ENCODE data around the gene BABAM2.
"Not testable (repeated sequence)": the region's sequence is repeated elsewhere in the genome, so short reads cannot be mapped to it uniquely, and the experiment has no call there.

Gene BABAM2

DNA sequence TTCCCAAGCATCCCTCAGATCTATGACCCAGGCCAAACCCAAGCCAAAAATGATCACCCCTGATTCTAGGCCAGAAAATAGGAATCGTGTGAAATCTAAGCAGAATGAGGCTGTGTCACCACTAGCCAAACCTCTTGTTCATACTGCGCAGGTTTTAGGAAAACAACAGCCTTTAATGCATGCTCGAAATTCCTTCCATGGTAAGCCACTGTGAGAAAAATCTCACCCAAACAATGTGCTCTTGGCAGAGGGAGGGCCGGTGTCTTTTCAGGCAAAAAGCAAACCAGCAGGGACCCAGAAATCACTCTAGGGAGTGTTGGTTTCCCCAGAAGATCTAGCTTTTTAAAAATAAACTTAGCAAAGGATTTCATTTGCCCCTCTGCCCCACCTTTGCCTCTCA lies 430.9 kb downstream of the BABAM2 start:
- DNase-seq, result no peak

DNA sequence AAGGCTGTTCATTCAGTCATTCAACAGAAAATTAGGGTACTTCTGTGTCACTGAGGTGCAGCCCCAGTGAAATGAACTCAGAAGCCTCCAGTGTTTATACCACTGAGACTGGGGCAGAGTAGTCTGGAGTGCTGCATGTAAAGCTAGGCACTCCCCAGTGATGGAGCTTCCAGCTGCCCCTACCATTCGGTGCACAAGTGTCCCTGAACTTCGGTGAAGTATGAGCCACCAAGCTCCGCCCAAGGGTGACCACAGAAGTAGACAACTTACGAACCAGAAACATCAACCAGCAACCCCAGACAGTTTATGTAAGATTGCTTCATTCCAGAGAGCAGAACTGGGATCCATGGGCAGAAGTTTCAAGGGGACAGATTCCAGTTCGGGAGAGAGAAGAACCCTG lies 431.5 kb downstream of the BABAM2 start:
- no peak for DNase-seq

DNA sequence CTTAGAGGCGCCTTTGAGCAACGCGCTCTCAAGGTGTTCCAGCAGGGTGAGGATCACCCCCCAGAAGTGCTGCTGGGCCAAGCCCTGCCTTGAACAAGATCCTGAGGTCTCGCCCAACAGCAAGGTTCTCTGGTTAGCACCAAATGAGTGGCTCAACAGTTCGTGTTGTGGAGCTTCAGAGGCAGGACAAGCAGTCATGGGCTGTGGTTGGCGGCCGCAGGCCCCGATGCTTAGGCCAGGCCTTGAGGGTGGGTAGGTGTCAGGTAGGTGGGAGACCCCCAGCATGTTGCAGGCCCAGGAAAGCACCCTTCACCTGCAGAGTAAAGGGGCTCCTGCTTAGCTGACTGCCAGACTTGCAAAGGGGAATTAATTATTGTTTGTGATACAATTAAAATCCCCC lies 431.9 kb downstream of the BABAM2 start:
- DNase-seq, result no peak

DNA sequence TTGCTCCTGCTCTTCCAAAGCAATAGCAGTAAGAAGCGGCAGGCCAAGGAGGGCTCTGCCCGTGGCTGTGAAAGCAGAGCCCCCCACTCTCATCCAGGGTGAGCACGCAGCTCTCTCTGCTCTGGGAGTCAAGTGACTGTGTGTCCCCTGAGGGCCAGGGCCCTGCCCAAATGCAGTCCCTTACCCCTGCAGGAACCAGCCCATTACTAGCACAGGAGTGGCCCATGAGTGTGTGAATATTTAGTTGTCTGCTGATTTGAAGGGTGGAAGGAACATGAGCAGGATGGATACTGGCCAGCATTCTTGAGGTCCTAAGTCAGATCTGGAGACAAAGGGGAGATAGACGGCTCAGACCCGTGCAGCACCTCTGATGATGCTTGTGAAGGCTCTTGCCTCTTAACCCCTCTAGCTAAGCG lies 432.5 kb downstream of the BABAM2 start:
- no peak for DNase-seq

DNA sequence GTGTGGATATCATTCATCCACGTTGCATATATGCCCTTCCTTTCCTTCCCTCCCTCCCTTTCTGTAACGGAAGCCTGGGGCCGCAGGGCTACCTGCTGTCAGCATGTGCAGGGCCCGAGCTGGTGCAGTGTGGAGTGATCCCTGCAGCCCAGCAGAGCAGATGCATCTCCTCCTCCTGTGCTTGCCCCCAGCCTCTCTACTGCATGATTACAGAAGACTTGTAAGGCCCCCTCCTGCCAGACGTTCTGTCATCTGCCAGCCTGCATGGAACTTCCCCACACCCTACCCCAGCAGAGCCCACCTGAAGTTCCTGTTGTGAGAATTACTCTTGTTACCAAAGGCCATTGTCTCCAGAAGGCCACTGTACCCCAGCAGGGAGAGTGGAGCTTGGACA lies 434.6 kb downstream of the BABAM2 start:
- no peak for DNase-seq

DNA sequence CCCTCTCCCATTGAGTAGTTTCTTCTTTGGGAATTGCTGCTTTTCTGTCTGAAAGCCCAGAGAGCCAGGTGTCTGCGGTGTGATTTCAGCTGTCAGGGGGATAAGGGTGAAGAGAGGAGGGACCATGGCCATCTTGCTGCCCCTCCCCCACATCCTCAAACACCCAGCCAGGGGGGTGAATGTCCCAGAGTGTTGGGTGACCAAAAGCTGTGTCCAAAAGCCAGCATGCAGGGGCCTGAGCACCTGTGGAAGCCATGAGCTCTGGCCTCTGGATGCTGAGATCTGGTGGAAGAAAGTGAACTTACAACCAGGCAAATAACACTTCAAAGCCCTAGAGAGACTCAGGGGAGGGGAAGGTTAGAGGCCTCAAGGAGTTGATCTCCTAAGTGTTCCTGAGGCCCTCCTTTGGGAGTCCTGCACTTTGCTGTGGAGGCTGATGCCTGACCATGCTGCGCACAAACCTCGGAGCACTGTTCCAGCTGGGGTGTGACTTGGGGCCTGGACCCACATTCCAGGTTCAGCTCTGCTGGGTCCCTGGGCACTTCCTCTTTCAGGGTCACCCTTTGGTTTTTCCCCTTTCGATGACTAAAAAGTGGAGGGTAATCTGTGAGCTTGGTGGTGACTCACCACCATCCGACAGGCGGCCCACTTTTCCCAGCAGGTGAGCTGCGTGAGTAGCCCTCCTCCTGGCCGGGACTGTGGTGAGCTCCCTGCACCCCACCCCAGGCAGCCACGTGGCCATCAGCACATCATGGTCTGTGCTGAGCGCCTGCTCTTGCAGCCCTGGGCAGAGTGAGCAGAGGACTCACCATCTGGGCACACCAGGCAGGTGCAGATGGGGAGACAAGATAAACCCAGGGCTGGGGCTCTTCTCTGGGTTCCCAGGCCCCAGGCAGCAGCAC lies 435.3 kb downstream of the BABAM2 start:
- DNase-seq, result no peak

DNA sequence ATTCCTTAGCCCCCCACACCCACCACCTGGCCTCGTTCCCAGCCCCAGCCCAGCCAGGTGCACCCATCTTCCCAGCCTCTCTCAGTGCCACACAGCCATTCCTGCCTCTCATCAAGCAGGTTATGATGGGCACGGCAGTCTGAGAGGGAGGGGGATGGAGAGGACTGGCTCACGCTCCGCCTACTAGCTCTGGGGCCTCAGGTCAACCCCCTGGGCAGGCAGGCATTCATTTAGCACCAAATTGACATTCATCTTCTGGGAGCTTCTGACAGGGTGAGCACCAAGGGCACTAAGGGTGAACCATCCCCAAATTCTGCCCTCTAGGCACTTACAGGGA lies 435.9 kb downstream of the BABAM2 start:
- DNase-seq, result no peak

DNA sequence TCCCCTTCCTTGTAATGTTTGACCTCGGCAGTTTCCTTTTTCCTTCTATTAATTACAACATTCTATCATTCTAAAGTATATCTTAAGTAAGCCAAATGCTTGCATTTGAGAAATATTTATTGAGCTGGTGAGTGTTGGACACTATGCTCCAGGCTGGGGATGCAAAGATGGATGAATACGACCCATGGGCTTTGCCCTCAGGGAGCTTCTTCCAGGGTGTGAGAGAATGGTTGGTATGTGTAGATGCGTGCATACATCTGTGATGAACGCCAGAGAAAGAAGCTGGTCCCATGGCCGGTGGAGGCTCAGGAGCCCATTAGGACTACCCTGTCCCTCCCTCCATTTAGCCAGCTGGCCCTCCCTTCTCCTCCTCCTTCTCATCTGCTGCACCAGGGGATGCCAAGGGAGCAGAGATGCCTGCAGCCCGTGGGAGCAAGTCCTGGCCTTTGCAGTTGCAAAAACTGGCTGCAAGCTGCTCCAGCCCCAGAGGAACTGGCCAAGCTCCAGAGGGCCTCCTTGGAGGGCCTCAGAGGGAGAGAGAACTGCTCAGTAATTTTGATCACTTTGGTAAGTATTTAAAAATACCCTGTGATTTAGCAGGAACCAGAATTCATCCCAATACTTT lies 436.5 kb downstream of the BABAM2 start:
- DNase-seq, result no peak

DNA sequence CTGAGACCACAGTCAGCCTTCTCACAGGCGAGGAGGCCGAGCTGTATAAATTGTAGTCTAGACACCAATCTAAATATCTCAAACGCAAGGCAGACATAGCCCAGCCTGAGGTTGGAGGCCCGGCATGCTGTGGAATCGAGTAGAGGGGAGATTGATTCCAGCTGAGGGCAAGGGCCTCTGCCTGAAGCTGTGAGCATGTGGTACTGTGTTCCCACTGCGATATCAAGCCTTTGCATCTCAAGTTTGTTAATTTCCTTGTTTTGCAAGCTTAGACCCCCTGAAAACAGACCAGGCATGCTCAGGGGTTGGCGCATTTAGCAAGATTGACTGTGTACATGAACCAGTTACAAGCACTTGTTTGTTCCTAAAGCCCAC lies 437.0 kb downstream of the BABAM2 start:
- DNase-seq, result no peak

DNA sequence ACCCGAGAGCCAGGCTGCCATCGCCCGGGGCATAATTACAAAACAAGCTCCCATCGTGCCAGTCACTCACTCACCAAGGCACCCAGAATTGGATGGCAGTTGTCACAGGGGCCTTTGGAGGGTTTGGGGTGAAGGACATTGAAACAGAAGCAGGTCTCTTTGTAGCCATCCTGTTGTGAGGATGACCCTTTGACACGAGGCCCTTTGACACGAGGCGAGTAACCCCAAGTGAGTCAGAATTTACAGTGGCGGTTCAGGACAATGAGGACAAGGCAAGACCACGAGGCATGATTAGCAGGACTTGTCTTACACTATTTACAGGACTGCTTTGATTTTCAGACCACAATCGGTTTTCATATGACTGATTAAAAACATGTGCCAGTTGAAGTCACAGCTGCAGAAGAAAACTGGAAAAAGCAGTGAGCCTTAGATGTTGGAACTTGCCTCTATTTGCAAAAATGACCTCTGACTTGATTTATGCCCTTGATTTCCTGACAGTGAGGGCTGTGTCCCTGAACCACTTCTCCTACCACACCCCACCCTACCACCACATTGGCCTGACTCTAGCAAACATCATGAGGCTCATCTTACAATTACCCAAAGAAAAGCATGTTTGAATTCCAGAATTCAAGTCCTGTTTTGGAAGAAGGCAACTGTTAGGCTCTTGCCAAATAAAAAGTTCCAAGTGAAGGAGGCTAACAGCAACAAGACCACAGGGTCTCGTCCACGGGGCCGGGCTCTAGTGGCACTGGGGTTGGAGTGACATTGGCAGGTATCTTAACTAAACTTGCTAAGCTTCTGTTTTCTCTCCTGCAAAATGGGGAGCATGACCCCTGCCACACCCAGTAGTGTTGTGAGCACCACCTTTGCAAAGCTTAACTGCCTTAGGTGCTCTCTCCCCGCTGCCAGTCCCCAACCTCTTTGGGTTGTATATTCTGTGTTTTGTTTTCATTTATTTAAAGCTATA lies 437.7 kb downstream of the BABAM2 start:
- DNase-seq, result no peak

DNA sequence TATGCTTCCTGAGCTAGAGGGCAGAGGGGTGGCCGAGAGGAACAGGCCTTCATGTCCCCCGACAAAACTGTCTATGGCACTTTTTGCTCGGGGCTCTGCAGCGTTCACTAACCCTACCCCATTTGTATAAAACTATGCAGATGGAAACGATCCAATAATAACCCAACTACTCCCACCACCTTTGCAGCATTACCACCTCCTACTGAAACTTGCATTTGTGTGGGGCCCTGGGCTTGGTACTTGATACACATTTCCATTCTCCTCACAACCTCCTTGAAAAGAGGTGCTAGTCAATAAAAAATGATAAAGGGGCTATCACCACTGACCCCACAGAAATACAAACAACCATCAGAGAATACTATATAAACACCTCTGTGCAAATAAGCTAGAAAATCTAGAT lies 438.7 kb downstream of the BABAM2 start:
- DNase-seq, result no peak

DNA sequence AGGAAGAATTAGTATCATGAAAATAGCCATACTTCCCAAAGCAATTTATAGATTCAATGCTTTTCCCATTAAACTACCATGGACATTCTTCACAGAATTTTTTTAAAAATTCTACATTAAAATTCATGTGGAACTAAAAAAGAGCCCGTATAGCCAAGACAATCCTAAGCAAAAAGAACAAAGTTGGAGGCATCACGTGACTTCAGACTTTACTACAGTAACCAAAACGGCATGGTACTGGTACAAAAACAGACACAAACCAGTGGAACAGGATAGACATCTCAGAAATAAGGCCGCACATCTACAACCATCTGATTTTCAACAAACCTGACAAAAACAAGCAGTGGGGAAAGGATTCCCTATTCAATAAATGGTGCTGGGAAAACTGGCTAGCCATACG lies 440.2 kb downstream of the BABAM2 start:
- not testable (repeated sequence) for DNase-seq

DNA sequence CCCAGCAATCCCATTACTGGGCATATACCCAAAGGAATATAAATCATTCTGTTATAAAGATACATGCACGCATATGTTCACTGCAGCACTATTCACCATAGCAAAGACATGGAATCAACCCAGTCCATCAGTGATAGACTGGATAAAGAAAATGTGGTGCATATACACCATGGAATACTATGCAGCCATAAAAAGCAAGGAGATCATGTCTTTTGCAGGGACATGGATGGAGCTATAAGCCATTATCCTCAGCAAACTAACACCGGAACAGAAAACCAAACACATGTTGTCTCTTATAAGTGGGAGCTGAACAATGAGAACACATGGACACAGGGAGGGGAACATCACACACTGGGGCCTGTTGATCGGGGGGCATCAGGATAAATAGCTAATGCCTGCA lies 441.3 kb downstream of the BABAM2 start:
- not testable (repeated sequence) for DNase-seq

DNA sequence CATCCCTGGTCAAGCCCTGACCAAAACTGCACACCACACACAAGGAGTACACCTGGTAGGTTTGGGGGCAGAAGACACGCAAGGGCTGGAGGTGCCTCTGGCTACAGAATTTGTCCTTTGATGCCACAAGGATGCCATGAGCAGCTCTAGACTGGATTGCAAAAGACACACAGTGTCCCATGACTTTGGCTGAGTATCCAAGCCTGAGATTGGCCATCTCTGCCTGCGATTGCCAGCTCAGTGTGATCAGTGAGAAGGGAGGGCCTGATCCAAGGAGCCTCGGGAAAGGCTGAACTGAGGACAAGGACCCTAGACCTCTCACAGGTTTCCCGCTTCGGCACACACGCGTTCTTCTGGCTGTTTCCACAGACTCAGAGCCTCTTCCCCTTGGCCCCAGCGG lies 442.2 kb downstream of the BABAM2 start:
- DNase-seq, result no peak

DNA sequence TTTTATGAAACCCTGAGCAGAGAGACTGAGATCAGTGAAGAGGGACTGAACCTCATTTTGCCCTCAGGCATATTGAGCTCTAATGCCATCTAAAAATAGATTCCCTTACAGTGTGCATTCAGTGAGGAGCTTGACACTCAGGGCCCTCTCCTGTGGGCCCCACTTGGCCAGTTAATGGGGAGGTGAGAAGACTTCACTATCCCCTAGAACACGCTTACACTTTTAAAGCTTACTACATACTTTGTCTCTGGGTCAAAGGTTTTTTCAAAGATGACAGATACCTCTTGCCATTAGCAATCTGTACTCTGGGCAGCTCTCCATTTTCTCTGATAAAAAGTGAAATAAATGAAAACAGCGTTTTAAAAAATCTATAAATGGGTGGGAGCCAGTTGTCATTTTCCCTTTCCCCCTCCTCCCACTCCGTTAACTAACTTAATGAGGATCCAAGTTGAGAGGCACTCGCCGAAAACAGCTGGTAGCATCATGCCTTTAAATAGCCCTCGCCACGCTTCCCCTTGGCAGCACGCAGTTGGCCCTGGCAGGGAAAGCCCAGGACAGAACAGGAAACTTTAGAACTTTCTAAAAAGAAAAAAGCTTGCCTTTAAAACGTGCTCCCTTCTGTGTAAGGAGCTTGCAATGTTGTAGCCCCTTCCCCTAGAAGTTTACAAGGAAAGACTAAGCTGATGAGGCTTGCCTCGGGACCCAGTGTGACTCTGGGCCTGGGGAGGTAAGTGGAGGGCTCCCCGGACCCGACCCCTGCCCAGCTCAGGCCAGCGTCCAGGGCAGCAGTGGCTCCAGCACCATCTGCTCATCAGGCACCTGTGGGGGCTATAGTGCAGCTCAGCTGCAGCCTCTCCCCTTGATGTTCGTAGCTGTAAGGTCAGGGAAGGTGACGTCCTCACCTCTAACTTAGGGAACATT lies 443.3 kb downstream of the BABAM2 start:
- no peak for DNase-seq

DNA sequence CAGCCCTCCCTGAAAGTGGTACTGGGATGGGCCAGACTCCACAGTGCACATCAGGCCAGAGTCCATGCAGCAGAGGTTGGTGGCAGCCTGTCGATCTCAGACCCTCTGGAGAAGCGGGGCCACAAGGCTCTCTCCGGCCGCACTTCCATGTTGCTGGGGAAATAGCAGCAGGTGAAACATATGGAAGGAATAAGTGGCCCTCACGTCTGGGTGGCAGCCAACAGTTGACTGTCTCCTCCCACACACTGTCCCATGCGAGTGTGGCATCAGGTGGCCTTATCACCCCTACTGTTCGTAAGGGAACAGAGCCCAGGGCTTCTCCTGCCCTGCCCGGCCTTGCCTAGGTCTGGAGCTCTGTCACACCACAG lies 444.0 kb downstream of the BABAM2 start:
- DNase-seq, result no peak

DNA sequence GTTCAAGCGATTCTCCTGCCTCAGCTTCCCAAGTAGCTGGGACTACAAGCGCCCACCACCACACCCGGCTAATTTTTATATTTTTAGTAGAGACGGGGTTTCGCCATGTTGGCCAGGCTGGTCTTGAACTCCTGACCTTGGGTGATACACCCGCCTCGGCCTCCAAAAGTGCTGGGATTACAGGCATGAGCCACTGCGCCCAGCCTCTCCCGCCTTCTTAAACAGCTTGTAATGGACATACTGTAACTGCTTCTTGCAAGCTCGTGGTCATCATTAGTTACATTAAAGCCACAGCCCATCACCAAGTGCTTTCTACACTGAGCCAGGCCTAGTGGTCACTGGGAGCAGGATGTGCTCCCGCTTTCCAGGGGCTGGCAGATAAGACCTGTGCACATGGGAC lies 444.7 kb downstream of the BABAM2 start:
- DNase-seq, result not testable (repeated sequence)

DNA sequence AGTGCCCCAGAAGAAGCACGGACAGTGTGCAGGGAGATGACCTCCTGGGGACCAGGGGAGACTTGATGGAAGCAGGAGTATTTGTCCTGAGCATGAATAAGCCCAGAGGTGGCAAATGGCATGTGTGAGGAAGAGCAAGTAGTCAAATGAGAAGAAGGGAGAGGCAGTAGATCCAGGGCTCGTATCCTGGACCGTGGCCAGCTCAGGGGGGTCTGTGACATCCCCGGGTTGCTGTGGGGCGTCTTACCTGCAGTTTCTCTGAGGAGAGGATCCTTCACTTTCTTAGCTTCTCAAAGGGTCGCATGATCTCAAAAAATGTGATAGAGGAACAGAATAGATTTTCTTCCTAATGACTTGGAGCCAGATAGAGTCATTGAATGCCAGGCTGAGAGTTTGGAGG lies 445.1 kb downstream of the BABAM2 start:
- DNase-seq, result no peak

DNA sequence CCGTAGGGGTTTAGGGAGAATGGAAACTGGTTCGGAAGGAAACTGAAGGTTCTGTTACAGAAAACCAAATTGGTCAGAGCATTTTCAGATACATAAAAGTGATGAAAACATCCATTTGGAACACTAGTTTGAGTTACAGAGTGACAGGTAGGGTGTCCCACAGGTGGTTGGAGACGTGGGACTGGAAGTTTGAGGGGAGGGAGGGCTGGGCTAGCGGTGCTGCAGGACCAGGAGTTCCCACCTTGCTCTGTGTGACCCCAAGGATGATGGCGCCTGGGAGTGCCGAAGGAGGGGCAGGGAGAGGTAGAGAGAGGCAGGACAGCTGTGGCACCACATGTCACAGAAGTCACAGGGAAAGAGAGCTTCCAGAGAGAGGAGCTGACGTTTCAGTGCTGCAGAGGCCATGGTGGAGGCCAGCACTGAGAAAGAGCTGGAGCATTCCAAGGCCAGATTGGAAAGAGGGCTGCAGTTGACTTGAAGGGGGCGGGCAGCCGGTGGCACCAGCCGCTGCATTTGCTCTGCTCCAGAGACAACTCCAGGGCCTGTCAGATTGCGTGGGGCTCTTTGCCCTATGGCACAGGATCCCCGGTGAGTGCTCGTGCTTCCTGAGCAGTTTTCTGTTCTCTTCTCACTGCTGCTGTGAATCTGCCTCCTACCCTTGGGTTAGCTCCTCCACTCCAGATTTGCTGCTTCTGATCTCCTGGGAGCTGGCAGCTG lies 445.9 kb downstream of the BABAM2 start:
- no peak for DNase-seq

DNA sequence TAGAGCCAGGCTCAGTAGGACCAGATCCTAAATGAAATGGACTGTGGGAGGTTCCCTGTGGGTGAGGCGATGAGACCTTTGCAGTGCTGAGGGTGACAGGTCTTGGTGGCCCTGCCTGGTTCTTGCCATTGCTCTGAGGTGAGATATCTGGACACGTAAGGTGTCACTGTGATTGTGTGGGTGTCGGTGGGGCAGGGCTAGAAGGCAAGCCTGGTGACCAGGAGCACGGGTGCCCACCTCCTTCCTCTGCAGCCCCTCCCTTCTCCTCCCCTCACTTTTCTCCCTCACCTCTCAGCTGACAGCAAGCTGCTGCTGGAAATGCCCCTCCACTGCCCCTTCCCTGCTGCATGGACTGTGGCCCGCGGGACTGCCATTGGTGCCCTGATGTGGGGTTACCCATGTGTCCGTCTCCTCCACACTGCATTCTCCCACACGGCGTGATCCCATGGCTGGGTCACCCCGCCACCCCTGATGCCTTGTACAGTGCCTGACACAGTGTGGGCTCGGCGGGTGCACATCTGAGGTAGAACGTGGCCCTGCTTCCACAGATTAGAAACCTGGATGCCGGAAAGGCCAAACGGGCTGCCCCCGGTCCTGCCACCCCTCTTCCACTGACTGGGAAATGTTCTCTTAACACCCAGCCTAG lies 446.6 kb downstream of the BABAM2 start:
- DNase-seq, result no peak
